Caki2 (cell line): Measurements from ENCODE around the gene UBE2L3. TPM values are rescaled to one million over a fixed set of nuclear protein-coding genes. Genes with fewer than 3 reads are reported as not detected.
"Not testable (repeated sequence)": the region's sequence is repeated elsewhere in the genome, so short reads cannot be mapped to it uniquely, and the experiment has no call there.

Source experiments
- DNase-seq: peaks from one replicate; pipeline ENCODE4 v3.0.0-alpha.2; 2015; ENCODE audit warnings: low read depth
- in situ Hi-C: cut with HindIII; loops from 2 replicates; pipeline ENCODE4 v1.10.0; 2016; ENCODE audit warnings: low sequenced_read_pairs, low pct_unique_long_range_greater_than_20kb, mixed read lengths
- total RNA-seq: library from RNA; depleted of rRNA; stranded (reverse); fragments of >200 nt; shearing (Covaris generic); gene quantifications from 2 replicates; pipeline ENCODE4 v1.2.3, GENCODE V29; 2014; ENCODE audit warnings: low replicate concordance

The UBE2L3 gene
- total RNA-seq, 1 experiment from 2014 or later, result 46.2 TPM

- DNase-seq, in situ Hi-C loops: not testable (repeated sequence)
Observed at GRCh38 chr22:21569076-21569427, 1.5 kb downstream of the UBE2L3 start.

GRCh38 chr22:21569459-21570170 lies 2.1 kb downstream of the UBE2L3 start:
- no peak for DNase-seq
- in situ Hi-C loops, result no loop called here

GRCh38 chr22:21570398-21570797 lies 2.9 kb downstream of the UBE2L3 start:
- DNase-seq, result no peak
- in situ Hi-C loops, result no loop called here

GRCh38 chr22:21571679-21572078 lies 4.2 kb downstream of the UBE2L3 start:
- in situ Hi-C loops, result no loop called here
- DNase-seq, result no peak

- in situ Hi-C loops, result no loop called here
- no peak for DNase-seq
Observed at GRCh38 chr22:21573293-21573734, 5.8 kb downstream of the UBE2L3 start.

- in situ Hi-C loops, result no loop called here
- DNase-seq, result no peak
Observed at GRCh38 chr22:21573750-21574494, 6.4 kb downstream of the UBE2L3 start.

- in situ Hi-C loops, result no loop called here
Observed at GRCh38 chr22:21579474-21579851, 11.9 kb downstream of the UBE2L3 start.

GRCh38 chr22:21580623-21581007 lies 13.1 kb downstream of the UBE2L3 start:
- in situ Hi-C loops, result not testable (repeated sequence)

More at GRCh38 chr22:21579474-21579851, 11.9 kb downstream of the UBE2L3 start:
- no peak for DNase-seq

GRCh38 chr22:21581009-21581713 lies 13.6 kb downstream of the UBE2L3 start:
- DNase-seq, in situ Hi-C loops: not testable (repeated sequence)

More at GRCh38 chr22:21580623-21581007, 13.1 kb downstream of the UBE2L3 start:
- DNase-seq, result not testable (repeated sequence)

- no peak for DNase-seq
- in situ Hi-C loops, result no loop called here
Observed at GRCh38 chr22:21582801-21583740, 15.6 kb downstream of the UBE2L3 start.

GRCh38 chr22:21585389-21585788 lies 17.9 kb downstream of the UBE2L3 start:
- in situ Hi-C loops, result no loop called here
- no peak for DNase-seq

GRCh38 chr22:21587803-21588611 lies 20.5 kb downstream of the UBE2L3 start:
- no peak for DNase-seq
- in situ Hi-C loops, result no loop called here

GRCh38 chr22:21589396-21589795 lies 21.9 kb downstream of the UBE2L3 start:
- DNase-seq, result no peak
- in situ Hi-C loops, result no loop called here

GRCh38 chr22:21590809-21591641 lies 23.5 kb downstream of the UBE2L3 start:
- in situ Hi-C loops, result no loop called here
- DNase-seq, result no peak

- in situ Hi-C loops, result no loop called here
- DNase-seq, result no peak
Observed at GRCh38 chr22:21591695-21592094, 24.2 kb downstream of the UBE2L3 start.

GRCh38 chr22:21592422-21592821 lies 24.9 kb downstream of the UBE2L3 start:
- in situ Hi-C loops, result no loop called here
- DNase-seq, result no peak
